ENCODE results near the gene TRPM2.

The TRPM2 gene

GRCh38 chr21:44466351-44466954 lies 113.0 kb downstream of the TRPM2 start:
- DNase-seq, result no peak

DNA sequence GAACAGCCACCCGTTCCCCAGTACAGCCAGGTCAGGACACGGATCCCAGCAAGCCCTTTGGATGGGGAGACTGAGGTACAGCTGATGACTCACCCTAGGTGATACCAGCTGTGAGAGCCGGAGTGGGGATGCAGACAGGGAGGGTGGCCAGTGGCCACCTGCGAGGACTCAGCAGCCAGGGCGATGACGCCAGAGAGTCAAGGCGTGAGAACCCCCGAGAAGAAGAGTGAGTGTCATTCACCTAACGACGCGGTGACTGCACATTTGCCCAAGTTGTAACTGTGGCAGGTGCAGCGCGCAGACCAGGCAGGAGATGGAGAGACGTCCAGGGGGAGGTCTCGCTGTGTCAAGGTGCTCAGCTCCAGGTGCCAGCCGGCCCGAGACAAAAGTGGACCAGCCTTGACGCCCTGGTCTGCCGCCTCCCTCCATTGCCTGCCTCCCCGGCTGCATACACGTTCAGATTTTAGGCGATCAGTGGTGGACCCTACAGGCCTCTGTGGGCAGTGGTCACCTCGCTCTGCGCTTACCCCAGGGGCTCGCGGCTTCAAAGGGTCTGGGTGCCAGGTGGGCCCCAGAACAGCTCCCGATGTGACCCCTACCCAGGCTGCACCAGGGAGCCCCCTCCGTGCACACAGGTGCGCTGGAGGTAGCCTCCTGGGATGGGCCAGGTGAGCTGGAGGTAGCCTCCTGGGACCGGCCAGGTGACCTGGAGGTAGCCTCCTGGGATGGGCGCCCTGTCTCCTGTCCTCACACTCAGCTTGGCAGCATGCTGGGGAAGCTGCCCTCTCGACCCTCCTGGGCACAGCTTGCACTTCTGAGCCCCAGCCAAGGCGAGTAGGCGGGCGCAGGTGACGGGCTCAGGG lies 113.8 kb downstream of the TRPM2 start:
- no peak for DNase-seq

DNA sequence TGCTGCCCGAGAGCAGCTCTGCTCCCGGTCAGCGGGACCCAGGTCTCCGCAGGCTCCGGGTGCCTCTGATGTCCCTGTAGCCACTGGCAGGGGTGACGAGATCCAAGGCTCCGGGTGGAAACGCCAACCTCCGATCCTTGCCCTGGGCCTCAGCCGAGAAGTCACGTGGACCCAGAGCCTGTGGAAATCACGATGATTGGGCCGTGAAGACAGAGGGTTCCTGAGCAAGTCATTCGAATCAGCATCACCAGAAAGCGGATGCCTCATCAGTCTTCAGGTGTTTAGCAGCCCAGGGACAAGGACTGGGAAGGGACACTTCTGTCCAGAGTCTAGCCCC lies 114.4 kb downstream of the TRPM2 start:
- no peak for DNase-seq

DNA sequence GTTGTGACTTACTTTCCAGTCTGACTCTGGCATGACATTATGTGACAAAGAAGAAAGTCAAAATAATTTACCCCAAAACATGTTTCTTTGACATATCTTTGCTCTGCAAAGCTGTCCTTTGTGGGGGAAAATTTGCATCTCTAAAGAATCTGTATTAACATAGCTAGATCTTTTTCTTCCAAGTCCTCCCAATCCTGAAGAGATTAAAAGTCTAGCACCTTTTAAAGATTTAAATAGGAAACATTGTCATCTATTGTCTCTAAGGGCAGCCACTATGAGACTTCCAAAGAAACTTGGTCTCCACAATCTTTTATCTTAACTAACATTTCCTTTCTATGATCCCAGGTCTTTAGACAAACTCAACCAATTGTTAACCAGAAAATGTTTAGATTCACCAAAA lies 117.9 kb downstream of the TRPM2 start:
- no peak for DNase-seq

- no peak for DNase-seq
Observed at GRCh38 chr21:44471996-44472395, 118.6 kb downstream of the TRPM2 start.

GRCh38 chr21:44473915-44474555 lies 120.6 kb downstream of the TRPM2 start:
- no peak for DNase-seq

GRCh38 chr21:44475266-44475845 lies 121.9 kb downstream of the TRPM2 start:
- DNase-seq, result no peak

DNA sequence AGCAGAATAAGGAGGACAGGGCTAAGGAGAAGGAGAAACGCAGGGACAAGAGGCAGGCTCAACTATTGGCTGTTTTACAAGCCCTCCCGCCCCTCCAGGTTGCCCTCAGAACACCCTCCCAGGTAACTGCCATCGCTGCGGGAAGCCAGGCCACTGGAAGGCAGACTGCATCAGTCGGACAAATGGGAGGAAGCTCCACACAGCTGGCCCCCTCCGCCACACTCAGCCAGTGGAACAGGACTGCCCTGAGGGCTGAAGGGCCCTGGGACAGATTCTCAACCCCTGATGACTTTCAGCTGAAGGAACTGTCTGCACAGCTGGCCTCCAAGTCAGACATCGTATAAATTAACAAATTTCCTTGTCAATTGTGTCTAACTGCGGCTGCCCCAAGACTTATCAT lies 123.7 kb downstream of the TRPM2 start:
- DNase-seq, result peak; percentile 78

DNA sequence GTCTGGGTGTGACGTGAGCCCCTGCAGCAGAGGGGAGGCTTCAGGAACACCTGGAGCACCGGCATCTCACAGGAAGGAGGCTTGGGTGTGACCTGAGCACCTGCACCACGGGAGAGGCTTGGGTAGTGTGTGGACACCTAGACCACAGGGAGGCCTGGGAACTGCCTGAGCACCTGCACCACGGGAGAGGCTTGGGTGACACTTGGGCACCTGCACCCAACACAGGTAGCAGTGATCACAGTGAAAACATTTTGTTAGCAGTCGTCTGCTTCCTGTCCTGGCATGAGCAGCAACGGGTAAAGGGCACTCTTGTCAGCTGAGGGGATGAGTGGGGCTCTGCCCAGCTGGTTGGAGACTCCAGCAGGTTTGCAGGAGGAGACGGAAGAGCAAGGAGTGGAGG lies 124.3 kb downstream of the TRPM2 start:
- DNase-seq, result peak; percentile 25

DNA sequence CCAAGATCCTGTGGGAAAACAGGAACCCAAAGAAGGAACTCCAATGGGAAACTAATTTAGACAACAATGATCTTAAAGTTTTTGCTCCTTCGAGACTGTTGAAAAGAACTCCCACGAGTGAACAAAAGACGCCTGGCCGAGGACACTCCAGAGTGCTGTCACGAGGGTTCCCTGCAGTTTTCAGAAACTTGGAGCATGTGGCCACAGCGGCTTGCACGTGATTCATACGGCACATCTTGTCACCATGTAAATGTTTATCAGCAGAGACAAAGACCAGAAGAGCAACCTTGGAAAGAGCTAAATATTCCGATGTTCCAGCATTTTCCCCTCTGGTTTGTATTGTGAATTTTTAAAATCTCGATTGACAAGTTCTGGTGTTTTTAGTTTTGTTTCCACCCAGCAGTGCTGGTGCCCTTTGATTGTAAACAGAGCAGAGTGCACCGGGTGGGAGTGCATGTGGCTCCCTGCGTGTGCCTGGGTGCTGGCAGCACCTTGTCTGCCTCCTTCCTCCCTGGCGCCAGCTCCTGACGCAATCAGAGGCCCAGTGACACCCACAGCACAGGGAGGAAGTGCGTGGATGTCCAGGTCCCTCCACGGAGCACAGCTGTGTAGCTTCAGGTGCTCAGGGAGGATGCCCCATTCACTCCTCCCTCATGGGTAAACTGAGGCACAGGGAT lies 124.8 kb downstream of the TRPM2 start:
- no peak for DNase-seq

- DNase-seq, result no peak
Observed at GRCh38 chr21:44478801-44479167, 125.4 kb downstream of the TRPM2 start.

- DNase-seq, result peak; percentile 53
Observed at GRCh38 chr21:44479556-44480199, 126.3 kb downstream of the TRPM2 start.

DNA sequence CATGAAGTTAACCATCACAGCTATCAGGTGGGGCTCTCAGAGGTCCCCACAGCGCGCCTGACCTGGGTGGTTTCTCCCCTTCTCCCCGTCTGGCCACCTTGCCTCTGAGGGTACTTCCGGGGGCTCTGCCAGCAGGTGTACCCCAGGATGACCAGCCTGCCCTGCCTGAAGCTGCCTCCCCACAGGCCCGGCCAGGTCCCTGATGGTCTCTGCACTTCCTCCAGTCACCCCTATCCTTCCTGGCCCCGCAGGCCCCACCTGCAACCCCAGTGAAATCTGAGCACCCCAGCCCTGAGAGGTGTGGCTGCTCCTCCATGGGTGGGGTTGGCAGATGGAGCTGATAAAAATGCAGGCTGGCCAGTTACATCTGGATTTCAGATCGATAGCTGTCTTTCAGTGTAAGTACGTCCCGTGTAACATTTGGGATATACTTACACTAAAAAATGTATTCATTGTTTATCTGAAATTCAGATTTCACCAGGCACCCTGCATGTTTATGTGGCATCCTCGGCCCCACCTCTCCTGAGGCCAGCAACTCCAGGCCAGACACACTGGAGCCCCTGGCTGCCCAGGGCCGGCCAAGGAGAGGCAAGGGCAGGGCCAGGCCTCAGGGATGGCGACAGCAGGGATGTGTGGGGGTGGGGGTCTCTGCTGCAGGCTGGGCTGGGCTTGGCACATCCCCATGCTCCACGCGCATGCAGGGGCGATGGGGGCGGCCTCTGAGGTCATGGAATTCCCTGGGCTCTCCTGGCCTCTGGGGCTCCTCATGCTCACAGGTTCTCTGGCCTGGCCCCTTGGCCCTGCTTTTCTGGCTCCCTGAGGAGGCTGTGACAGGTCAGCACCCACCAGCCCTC lies 127.0 kb downstream of the TRPM2 start:
- no peak for DNase-seq

GRCh38 chr21:44482581-44483287 lies 129.3 kb downstream of the TRPM2 start:
- no peak for DNase-seq

GRCh38 chr21:44483288-44484237 lies 130.1 kb downstream of the TRPM2 start:
- DNase-seq, result no peak

GRCh38 chr21:44484498-44485253 lies 131.3 kb downstream of the TRPM2 start:
- DNase-seq, result no peak

GRCh38 chr21:44485254-44485793 lies 131.9 kb downstream of the TRPM2 start:
- no peak for DNase-seq

- no peak for DNase-seq
Observed at GRCh38 chr21:44485796-44486195, 132.4 kb downstream of the TRPM2 start.

DNA sequence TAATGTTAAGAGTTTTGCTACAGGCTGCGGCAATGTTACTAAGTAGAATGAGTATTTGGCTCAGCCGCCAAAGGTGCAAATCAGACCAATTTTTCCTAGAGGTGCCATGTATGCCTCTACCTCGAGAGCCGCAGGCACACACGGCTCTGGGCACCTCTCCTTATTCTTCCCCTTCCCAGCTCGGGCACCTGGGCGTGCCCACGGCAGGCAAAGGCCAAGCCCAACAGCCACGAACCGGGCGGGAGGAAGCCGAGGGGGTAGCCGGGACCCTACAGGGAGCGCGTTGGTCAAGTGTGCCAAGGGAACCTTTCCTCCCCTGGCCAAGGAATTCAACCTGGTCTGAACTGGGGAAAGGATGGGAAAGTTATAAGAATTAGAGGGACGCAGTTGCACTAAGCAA lies 132.9 kb downstream of the TRPM2 start:
- no peak for DNase-seq
